ENCODE data around the gene DSCAML1.

DNA sequence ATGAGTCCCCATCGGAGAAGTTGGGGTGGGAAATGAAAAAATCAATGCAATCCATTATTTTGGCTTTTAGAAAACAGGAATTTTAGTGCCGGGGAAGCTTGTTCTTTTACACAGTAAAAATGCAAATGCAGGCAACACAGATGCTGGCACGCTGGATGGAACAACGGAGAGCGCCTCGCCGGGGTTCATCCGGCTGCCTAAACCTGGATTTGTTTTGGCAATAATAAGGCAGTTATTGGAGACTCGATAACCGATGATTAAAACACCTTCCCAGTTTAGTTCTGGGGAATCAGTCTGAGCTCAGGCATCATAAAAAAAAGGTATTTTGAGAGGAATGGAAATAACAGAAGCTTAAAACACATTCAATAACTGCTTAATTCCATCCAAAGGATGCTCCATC, 2.9 kb downstream of the DSCAML1 start:
- TF ChIP-seq, protein P1, sequence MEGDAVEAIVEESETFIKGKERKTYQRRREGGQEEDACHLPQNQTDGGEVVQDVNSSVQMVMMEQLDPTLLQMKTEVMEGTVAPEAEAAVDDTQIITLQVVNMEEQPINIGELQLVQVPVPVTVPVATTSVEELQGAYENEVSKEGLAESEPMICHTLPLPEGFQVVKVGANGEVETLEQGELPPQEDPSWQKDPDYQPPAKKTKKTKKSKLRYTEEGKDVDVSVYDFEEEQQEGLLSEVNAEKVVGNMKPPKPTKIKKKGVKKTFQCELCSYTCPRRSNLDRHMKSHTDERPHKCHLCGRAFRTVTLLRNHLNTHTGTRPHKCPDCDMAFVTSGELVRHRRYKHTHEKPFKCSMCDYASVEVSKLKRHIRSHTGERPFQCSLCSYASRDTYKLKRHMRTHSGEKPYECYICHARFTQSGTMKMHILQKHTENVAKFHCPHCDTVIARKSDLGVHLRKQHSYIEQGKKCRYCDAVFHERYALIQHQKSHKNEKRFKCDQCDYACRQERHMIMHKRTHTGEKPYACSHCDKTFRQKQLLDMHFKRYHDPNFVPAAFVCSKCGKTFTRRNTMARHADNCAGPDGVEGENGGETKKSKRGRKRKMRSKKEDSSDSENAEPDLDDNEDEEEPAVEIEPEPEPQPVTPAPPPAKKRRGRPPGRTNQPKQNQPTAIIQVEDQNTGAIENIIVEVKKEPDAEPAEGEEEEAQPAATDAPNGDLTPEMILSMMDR (IDR thresholded peaks at IDR 0.05), result no peak
- TF ChIP-seq POLR2A (IDR thresholded peaks at IDR 0.05), result no peak

Measured in testis (tissue), 2 donors.